SK-N-SH treated with all-trans-retinoic acid at 6 μM for 48 hours (cell line): ENCODE results near the gene AMPD3.

Experiments used
- ARNTL ChIP-seq: fragments of 450-650 bp; formaldehyde crosslinking; IDR thresholded peaks from 2 replicates; pipeline ENCODE4 v1.5.0; 2020; ENCODE audit warnings: low read depth, mild to moderate bottlenecking, moderate library complexity, borderline replicate concordance
- CSDC2 ChIP-seq: fragments of 250-450 bp; sonication (Bioruptor Pico); IDR thresholded peaks from 2 replicates; pipeline ENCODE4 v1.5.0; 2020; ENCODE audit warnings: mild to moderate bottlenecking, moderate library complexity
- GLIS3 ChIP-seq: fragments of 250-450 bp; sonication (Bioruptor Pico); IDR thresholded peaks from 2 replicates; pipeline ENCODE4 v1.5.0; 2020; ENCODE audit warnings: mild to moderate bottlenecking, moderate library complexity
- OSR1 ChIP-seq: fragments of 250-450 bp; sonication (Bioruptor Pico); IDR thresholded peaks from 2 replicates; pipeline ENCODE4 v1.8.0; 2022; ENCODE audit warnings: moderate library complexity, mild to moderate bottlenecking, inconsistent platforms
- PPARA ChIP-seq: fragments of 250-450 bp; sonication (Bioruptor Pico); IDR thresholded peaks from 2 replicates; pipeline ENCODE4 v1.5.0; 2020; ENCODE audit warnings: mild to moderate bottlenecking, borderline replicate concordance
- TCF4 ChIP-seq: fragments of 250-450 bp; sonication (Bioruptor Pico); IDR thresholded peaks from 2 replicates; pipeline ENCODE4 v1.8.0; 2021; ENCODE audit warnings: mild to moderate bottlenecking, moderate library complexity, borderline replicate concordance
- ZFP3 ChIP-seq: fragments of 250-450 bp; sonication (Bioruptor Pico); IDR thresholded peaks from 2 replicates; pipeline ENCODE4 v1.5.0; 2020; ENCODE audit warnings: mild to moderate bottlenecking, moderate library complexity
- ZFP30 ChIP-seq: fragments of 450-650 bp; formaldehyde crosslinking; IDR thresholded peaks from 2 replicates; pipeline ENCODE4 v1.5.0; 2022; ENCODE audit warnings: mild to moderate bottlenecking, moderate library complexity
- ZNF565 ChIP-seq: fragments of 450-650 bp; formaldehyde crosslinking; conservative IDR thresholded peaks from 2 replicates; pipeline ENCODE4 v1.5.0; 2020; ENCODE audit warnings: low read depth, mild to moderate bottlenecking, moderate library complexity
- ZNF8 ChIP-seq: fragments of 450-650 bp; formaldehyde crosslinking; IDR thresholded peaks from 2 replicates; pipeline ENCODE4 v1.5.0; 2020; ENCODE audit warnings: mild to moderate bottlenecking, moderate library complexity
- TF ChIP-seq, protein P1 (sequence below): fragments of 250-450 bp; sonication (Bioruptor Pico); IDR thresholded peaks from 2 replicates; pipeline ENCODE4 v1.8.0; 2021; ENCODE audit warnings: low read depth, mild to moderate bottlenecking, moderate library complexity, borderline replicate concordance
- TF ChIP-seq, protein P2 (sequence below): fragments of 250-450 bp; sonication (Bioruptor Pico); IDR thresholded peaks from 2 replicates; pipeline ENCODE4 v1.5.1; 2020; ENCODE audit warnings: low read depth, mild to moderate bottlenecking, moderate library complexity
- TF ChIP-seq, protein P3 (sequence below): fragments of 250-450 bp; sonication (Bioruptor Pico); IDR thresholded peaks from 2 replicates; pipeline ENCODE4 v1.8.0; 2020; ENCODE audit warnings: mild to moderate bottlenecking, moderate library complexity, borderline replicate concordance

DNA sequence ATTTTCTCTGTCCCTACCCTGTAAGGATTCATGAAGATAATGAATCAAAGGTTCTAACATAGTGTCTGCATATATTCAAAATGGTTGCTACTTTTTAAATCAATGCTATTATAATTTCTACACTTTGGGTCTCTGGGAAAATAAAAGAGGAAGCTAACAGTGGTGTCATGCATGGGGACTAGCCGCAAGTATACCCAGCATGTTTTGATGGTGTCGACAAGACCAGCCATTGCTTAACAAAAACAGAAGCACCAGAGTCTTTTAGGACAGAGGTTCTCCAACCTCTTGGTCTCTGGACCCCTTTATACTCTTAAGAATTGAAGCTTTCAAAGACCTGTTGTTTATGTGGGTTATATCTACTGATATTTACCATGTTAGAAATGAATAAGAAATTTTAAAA, 48.2 kb downstream of the AMPD3 start:
- TF ChIP-seq PPARA (CRISPR knock-in tag) = no peak
- TF ChIP-seq ZFP30 (CRISPR knock-in tag) = no peak
- TF ChIP-seq, protein P1, sequence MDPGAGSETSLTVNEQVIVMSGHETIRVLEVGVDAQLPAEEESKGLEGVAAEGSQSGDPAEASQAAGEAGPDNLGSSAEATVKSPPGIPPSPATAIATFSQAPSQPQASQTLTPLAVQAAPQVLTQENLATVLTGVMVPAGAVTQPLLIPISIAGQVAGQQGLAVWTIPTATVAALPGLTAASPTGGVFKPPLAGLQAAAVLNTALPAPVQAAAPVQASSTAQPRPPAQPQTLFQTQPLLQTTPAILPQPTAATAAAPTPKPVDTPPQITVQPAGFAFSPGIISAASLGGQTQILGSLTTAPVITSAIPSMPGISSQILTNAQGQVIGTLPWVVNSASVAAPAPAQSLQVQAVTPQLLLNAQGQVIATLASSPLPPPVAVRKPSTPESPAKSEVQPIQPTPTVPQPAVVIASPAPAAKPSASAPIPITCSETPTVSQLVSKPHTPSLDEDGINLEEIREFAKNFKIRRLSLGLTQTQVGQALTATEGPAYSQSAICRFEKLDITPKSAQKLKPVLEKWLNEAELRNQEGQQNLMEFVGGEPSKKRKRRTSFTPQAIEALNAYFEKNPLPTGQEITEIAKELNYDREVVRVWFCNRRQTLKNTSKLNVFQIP (CRISPR knock-in tag) = no peak
- TF ChIP-seq, protein P2, sequence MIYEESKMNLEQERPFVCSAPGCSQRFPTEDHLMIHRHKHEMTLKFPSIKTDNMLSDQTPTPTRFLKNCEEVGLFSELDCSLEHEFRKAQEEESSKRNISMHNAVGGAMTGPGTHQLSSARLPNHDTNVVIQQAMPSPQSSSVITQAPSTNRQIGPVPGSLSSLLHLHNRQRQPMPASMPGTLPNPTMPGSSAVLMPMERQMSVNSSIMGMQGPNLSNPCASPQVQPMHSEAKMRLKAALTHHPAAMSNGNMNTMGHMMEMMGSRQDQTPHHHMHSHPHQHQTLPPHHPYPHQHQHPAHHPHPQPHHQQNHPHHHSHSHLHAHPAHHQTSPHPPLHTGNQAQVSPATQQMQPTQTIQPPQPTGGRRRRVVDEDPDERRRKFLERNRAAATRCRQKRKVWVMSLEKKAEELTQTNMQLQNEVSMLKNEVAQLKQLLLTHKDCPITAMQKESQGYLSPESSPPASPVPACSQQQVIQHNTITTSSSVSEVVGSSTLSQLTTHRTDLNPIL = no peak
- TF ChIP-seq, protein P3, sequence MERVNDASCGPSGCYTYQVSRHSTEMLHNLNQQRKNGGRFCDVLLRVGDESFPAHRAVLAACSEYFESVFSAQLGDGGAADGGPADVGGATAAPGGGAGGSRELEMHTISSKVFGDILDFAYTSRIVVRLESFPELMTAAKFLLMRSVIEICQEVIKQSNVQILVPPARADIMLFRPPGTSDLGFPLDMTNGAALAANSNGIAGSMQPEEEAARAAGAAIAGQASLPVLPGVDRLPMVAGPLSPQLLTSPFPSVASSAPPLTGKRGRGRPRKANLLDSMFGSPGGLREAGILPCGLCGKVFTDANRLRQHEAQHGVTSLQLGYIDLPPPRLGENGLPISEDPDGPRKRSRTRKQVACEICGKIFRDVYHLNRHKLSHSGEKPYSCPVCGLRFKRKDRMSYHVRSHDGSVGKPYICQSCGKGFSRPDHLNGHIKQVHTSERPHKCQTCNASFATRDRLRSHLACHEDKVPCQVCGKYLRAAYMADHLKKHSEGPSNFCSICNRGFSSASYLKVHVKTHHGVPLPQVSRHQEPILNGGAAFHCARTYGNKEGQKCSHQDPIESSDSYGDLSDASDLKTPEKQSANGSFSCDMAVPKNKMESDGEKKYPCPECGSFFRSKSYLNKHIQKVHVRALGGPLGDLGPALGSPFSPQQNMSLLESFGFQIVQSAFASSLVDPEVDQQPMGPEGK (CRISPR knock-in tag) = no peak
- no peak for TF ChIP-seq ZFP3 (CRISPR knock-in tag)
- TF ChIP-seq ZNF565 (CRISPR knock-in tag) = no peak
- no peak for TF ChIP-seq ARNTL
- TF ChIP-seq OSR1 (CRISPR knock-in tag) = no peak
- TF ChIP-seq ZNF8 = no peak
- TF ChIP-seq TCF4 (CRISPR knock-in tag) = no peak
- no peak for TF ChIP-seq CSDC2
- TF ChIP-seq GLIS3 (CRISPR knock-in tag) = no peak
